Endodermal cell (in vitro differentiated cells): ENCODE measurements around the gene UBL7. TPM values are rescaled to one million over a fixed set of nuclear protein-coding genes. Genes with fewer than 3 reads are reported as not detected.

Experiments used
- DNase-seq: peaks from one replicate; pipeline ENCODE4 v3.0.0-alpha.2; 2017
- H3K27ac ChIP-seq: 2 replicates; pipeline ENCODE4 v1.5.1; 2013; ENCODE audit warnings: mild to moderate bottlenecking, low read depth, low read length, moderate library complexity
- H3K27me3 ChIP-seq: 2 replicates; pipeline ENCODE4 v1.6.1; 2013; ENCODE audit warnings: mild to moderate bottlenecking, low read length, moderate library complexity; ENCODE audit not compliant: insufficient read depth, control insufficient read depth, poor library complexity, severe bottlenecking
- H3K36me3 ChIP-seq: 2 replicates; pipeline ENCODE4 v1.7.0; 2013; ENCODE audit warnings: mild to moderate bottlenecking, low read length, moderate library complexity; ENCODE audit not compliant: control insufficient read depth, insufficient read depth
- H3K4me1 ChIP-seq: one replicate; pipeline ENCODE4 v1.7.0; 2013; ENCODE audit warnings: low read length; ENCODE audit not compliant: control insufficient read depth, insufficient read depth
- H3K4me3 ChIP-seq: 2 replicates; pipeline ENCODE4 v1.5.1; 2013; ENCODE audit warnings: mild to moderate bottlenecking, low read length, moderate library complexity
- H3K9ac ChIP-seq: 2 replicates; pipeline ENCODE4 v1.6.1; 2013; ENCODE audit warnings: mild to moderate bottlenecking, low read length, moderate library complexity; ENCODE audit not compliant: poor library complexity, severe bottlenecking; ENCODE audit errors: extremely low read depth
- H3K9me3 ChIP-seq: 2 replicates; pipeline ENCODE4 v1.6.1; 2013; ENCODE audit warnings: mild to moderate bottlenecking, low read length, moderate library complexity; ENCODE audit not compliant: control insufficient read depth
- H3K27ac Mint-ChIP-seq: 2 replicates; pipeline ENCODE4 v1.8.0; 2020; ENCODE audit warnings: mixed read lengths
- H3K27me3 Mint-ChIP-seq: 2 replicates; pipeline ENCODE4 v1.8.0; 2021; ENCODE audit warnings: mild to moderate bottlenecking, mixed read lengths; ENCODE audit not compliant: insufficient read depth
- H3K36me3 Mint-ChIP-seq: 2 replicates; pipeline ENCODE4 v1.8.0; 2020; ENCODE audit warnings: low read depth, mixed read lengths
- H3K4me1 Mint-ChIP-seq: 2 replicates; pipeline ENCODE4 v1.8.0; 2020; ENCODE audit warnings: mixed read lengths
- H3K4me3 Mint-ChIP-seq: 2 replicates; pipeline ENCODE4 v1.8.0; 2020; ENCODE audit warnings: mild to moderate bottlenecking, moderate library complexity, mixed read lengths
- H3K9me3 Mint-ChIP-seq: 2 replicates; pipeline ENCODE4 v1.8.0; 2020; ENCODE audit warnings: mild to moderate bottlenecking, mixed read lengths
- CTCF ChIP-seq: fragments of 200-600 bp; sonication (generic); conservative IDR thresholded peaks from 2 replicates; pipeline ENCODE4 v1.5.0; 2021; ENCODE audit warnings: antibody characterized with exemption, mild to moderate bottlenecking
- WGBS, 2 experiments: methylation state at CpG; one replicate each; pipeline versions ENCODE4 v1.1.5 to v1.1.7; 2013; ENCODE audit warnings: missing lambda C conversion rate in 2 of 2, mixed read lengths in 1 of 2; ENCODE audit not compliant: insufficient coverage in 1 of 2, insufficient read length in 1 of 2; 5-methylcytosine and 5-hydroxymethylcytosine counted together
- total RNA-seq, 2 donors: library from RNA; stranded (reverse); fragmentation: NEBNext Ultra II Directional in 1 of 2; extraction: Animal tissue kit (Norgen Biotek cat#: 25700) in 1 of 2; gene quantifications; 2 replicates in 1 of 2; 3 replicates in 1 of 2; pipeline ENCODE4 v1.2.1, GENCODE V29; 2021

The UBL7 gene
- total RNA-seq, 2 donors from 2014 or later, result 38.5 to 52.6 TPM

DNA sequence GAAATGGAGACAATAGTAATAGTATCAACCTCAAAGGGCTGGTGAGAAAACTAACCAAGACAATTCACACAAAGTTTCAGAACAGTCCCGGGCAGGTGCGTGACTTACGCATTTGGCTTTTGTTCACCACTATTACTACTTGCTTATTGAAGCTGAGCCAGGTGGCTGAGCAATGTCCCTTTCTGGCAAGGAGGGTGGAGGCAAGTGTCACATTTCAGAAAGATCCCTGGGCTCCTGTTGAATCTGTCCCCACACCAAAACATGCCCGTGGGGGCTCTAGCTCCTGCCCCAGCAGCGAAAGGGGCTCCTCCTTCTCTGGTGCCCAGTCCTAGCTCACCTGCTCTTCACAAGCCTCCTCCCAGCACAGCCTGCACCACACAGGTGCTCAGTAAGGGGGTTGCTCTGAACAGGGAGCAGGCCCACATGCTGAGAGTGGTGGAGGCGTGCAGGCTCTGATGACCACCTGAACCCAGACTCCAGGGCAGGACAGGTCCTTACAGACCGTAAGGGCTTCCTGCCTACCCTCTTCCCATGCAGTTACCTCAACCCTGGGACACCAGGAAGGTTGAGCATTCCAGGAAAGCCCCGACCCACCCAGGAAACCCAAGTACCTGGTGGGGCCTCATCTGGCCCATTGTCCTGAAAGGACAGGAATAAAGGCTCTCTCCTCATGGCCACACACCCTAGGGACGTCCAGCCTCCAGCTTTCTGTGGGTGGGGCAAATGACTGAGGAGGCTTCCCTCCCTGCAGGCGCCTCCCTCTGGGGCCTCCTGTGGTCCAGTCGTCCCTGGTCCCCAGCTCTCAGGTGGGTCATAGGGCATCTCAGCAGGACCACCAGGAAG is 59.8 kb downstream of the UBL7 start:
- H3K27ac Mint-ChIP-seq, result no peak overlapping the region
- no peak for TF ChIP-seq CTCF
- Histone ChIP-seq H3K4me1 (peaks cover 5% of the 10 kb centered on the region), H3K36me3 (no peaks in the 10 kb centered on the region), H3K27ac (no peak overlapping the region), H3K27me3 (no peaks in the 10 kb centered on the region), H3K4me3 (no peak overlapping the region), H3K9ac (no peak overlapping the region), H3K9me3 (no peaks in the 10 kb centered on the region)
- no peak for DNase-seq
- 80 to 83% methylated on average over 9 to 11 of the region's 11 CpGs for WGBS, 2 experiments
- peaks cover 6% of the 10 kb centered on the region for H3K4me1 Mint-ChIP-seq
- H3K4me3 Mint-ChIP-seq, result no peak overlapping the region
- no peaks in the 10 kb centered on the region for H3K9me3 Mint-ChIP-seq
- H3K27me3 Mint-ChIP-seq, result no peaks in the 10 kb centered on the region
- H3K36me3 Mint-ChIP-seq, result no peaks in the 10 kb centered on the region

DNA sequence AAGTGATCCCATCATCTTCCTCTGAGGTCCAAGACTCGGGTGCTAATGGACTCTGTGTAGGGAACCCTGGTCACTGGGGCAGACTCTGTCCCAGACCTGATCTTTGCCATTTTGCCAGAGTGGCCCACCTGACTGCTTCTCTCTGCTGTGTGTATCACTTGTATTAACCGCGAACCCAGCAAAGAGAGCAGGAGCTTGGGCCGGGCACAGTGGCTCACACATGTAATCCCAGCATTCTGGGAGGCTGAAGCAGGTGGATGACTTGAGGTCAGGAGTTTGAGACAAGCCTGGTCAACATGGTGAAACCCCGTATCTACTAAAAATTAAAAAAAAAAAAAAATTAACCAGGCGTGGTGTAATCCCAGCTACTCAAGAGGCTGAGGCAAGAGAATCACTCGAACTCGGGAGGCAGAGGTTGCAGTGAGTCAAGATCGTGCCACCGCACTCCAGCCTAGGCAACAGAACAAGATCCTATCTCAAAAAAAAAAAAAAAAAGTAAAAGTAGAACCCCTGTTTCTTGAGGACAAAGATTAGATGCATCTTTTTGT is 60.6 kb downstream of the UBL7 start:
- H3K9me3 Mint-ChIP-seq, result no peaks in the 10 kb centered on the region
- no peak for TF ChIP-seq CTCF
- 90 to 93% methylated on average over 4 to 10 of the region's 10 CpGs for WGBS, 2 experiments
- Histone ChIP-seq H3K36me3 (no peaks in the 10 kb centered on the region), H3K4me3 (no peak overlapping the region), H3K27ac (no peak overlapping the region), H3K4me1 (peaks cover 5% of the 10 kb centered on the region), H3K9ac (no peak overlapping the region), H3K27me3 (no peaks in the 10 kb centered on the region), H3K9me3 (no peaks in the 10 kb centered on the region)
- no peaks in the 10 kb centered on the region for H3K27me3 Mint-ChIP-seq
- H3K36me3 Mint-ChIP-seq, result no peaks in the 10 kb centered on the region
- peaks cover 10% of the 10 kb centered on the region for H3K4me1 Mint-ChIP-seq
- no peak overlapping the region for H3K4me3 Mint-ChIP-seq
- no peak for DNase-seq
- H3K27ac Mint-ChIP-seq, result no peak overlapping the region

- WGBS, 2 experiments, result 60 to 71% methylated on average over 2 to 5 of the region's 5 CpGs
Measured at GRCh38 chr15:74399511-74400312, 61.2 kb downstream of the UBL7 start.

More at GRCh38 chr15:74399511-74400312, 61.2 kb downstream of the UBL7 start:
- Histone ChIP-seq H3K9me3 (no peaks in the 10 kb centered on the region), H3K9ac (no peak overlapping the region), H3K27me3 (no peaks in the 10 kb centered on the region), H3K4me3 (no peak overlapping the region), H3K4me1 (peaks cover 5% of the 10 kb centered on the region), H3K36me3 (no peaks in the 10 kb centered on the region), H3K27ac (no peak overlapping the region)
- no peak for DNase-seq
- TF ChIP-seq CTCF, result no peak
- Mint-ChIP-seq H3K36me3 (no peaks in the 10 kb centered on the region), H3K9me3 (no peaks in the 10 kb centered on the region), H3K27me3 (no peaks in the 10 kb centered on the region), H3K27ac (no peak overlapping the region), H3K4me3 (no peak overlapping the region), H3K4me1 (peaks cover 10% of the 10 kb centered on the region)
